GM18870 (cell line): ENCODE data around the gene HSD3B1.
"Not testable (repeated sequence)": the region's sequence is repeated elsewhere in the genome, so short reads cannot be mapped to it uniquely, and the experiment has no call there.

Experiments
- ATAC-seq: cut with Tn5 transposase; IDR thresholded peaks from one replicate; pipeline ENCODE4 v1.9.1; 2021; ENCODE audit warnings: moderate library complexity; ENCODE audit not compliant: unreplicated experiment

The HSD3B1 gene

GRCh38 chr1:119551218-119551617 lies 44.2 kb downstream of the HSD3B1 start:
- no peak for ATAC-seq

DNA sequence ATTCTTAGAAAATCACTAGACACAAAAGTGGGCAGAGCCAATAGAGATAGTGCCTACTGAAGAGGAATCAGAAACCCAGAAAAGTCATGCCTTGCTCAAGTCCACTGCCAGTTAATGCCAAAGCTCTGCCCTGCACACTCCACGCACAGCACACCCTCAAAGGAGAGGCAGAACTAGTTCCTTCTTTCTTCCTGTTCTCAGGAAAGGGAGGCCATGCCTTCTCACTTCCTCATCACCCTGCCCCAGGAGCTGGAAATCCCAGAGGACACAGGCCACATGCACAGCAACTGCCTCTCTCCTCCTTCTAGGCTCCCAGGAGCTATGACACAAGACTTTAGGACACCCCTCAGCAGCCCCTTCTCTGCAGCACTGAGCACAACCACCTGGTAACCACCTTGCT lies 45.6 kb downstream of the HSD3B1 start:
- ATAC-seq = not testable (repeated sequence)

- not testable (repeated sequence) for ATAC-seq
Observed at GRCh38 chr1:119553302-119554071, 46.5 kb downstream of the HSD3B1 start.

DNA sequence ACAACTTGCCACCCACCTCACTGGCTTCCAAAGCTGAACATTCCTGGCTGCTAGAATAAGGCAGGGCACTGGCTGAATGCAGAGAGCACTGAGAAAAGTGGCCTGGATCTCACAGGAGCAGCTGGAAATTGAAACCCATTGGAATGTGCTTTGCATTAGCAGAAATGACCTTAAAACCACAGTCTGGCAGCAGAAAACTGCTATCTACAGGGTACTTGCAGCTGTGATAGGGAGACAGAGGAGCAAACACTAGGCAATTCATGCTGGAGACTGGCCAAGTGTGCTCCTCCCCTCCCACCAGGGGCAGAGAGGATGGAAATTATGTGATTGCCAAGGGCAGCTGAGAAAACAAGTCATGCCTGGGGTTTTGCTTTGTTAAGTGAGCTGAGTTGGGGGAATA lies 47.2 kb downstream of the HSD3B1 start:
- no peak for ATAC-seq

DNA sequence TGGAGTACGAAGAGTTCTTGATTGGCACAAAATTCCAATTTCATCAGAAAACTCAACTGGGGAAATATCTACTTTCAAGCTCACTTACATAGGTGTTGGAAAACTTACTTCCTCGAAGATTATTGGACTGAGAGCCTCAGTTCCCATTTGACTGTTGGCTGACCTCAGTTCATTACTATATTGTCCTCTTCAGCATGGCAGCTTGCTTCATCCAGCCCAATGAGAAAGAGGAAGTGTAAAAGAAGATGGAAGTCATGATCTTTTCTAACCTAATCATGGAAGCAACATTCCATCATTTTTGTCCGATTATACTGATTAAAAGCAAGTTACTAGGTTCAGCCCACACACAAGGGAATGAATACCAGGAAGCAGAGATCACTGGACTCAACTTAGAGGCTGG lies 49.4 kb downstream of the HSD3B1 start:
- ATAC-seq = no peak

- not testable (repeated sequence) for ATAC-seq
Observed at GRCh38 chr1:119560402-119560801, 53.4 kb downstream of the HSD3B1 start.

DNA sequence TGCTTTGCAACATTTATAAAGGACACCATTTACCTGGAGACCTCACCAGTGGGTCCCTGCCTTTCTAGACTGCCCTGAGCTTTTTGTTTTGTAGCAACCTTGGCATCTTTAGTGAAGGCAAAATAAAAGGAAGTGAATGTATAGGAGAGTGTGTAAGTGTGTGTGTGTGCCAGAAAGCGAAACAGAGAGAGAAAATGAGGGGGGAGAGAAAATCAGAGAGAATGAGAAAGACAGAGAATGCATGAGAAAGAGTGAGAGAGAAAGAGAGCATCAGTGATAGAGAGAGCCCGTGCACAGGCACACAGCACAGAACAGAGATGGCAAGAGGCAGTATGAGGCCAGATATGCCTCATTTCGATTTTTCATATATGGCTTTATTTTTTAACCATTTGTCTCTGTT lies 57.5 kb downstream of the HSD3B1 start:
- no peak for ATAC-seq
